Lower leg skin (tissue), 3 donors: ENCODE data around the gene SLC44A5.

ENCODE experiments used
- POLR2A ChIP-seq, 2 donors: fragments of 450-650 bp; IDR thresholded peaks; one replicate each; pipeline ENCODE4 v1.6.1; 2016 to 2017; ENCODE audit warnings: antibody characterized with exemption in 2 of 2, mild to moderate bottlenecking in 1 of 2, moderate library complexity in 1 of 2
- TF ChIP-seq, protein P1 (sequence below), 3 donors: fragments of 450-650 bp; IDR thresholded peaks; one replicate each; pipeline ENCODE4 v1.5.1; 2016; ENCODE audit warnings: antibody characterized with exemption in 3 of 3, mild to moderate bottlenecking in 3 of 3, moderate library complexity in 2 of 3

GRCh38 chr1:75430526-75430925, 180.4 kb downstream of the SLC44A5 start:
- TF ChIP-seq, protein P1, sequence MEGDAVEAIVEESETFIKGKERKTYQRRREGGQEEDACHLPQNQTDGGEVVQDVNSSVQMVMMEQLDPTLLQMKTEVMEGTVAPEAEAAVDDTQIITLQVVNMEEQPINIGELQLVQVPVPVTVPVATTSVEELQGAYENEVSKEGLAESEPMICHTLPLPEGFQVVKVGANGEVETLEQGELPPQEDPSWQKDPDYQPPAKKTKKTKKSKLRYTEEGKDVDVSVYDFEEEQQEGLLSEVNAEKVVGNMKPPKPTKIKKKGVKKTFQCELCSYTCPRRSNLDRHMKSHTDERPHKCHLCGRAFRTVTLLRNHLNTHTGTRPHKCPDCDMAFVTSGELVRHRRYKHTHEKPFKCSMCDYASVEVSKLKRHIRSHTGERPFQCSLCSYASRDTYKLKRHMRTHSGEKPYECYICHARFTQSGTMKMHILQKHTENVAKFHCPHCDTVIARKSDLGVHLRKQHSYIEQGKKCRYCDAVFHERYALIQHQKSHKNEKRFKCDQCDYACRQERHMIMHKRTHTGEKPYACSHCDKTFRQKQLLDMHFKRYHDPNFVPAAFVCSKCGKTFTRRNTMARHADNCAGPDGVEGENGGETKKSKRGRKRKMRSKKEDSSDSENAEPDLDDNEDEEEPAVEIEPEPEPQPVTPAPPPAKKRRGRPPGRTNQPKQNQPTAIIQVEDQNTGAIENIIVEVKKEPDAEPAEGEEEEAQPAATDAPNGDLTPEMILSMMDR (IDR thresholded peaks at IDR 0.05) = no peak
- TF ChIP-seq POLR2A (IDR thresholded peaks at IDR 0.05) = no peak
